ENCODE data around the gene WWOX. TPM values are rescaled to one million over a fixed set of nuclear protein-coding genes. Genes with fewer than 3 reads are reported as not detected.
A peak's percentile ranks its signal among the peaks of the same experiment; 100 is the strongest.

WWOX gene
- total RNA-seq, 1 experiment from 2014 or later, result 15.6 TPM

- Histone ChIP-seq H2BK20ac (ENCODE audit: low read depth, low read length, poor library complexity, severe bottlenecking) (no peak overlapping the region), H3K9ac (ENCODE audit: extremely low read depth, insufficient read length, low read length) (no peak overlapping the region), H3K23ac (ENCODE audit: insufficient read length, low read depth, low read length) (no peak overlapping the region), H4K20me1 (ENCODE audit: control insufficient read depth, insufficient read depth, insufficient read length) (no peaks in the 10 kb centered on the region), H2AK5ac (ENCODE audit: insufficient read length, low read length) (no peak overlapping the region), H2BK5ac (ENCODE audit: insufficient read length, low read length) (no peak overlapping the region), H3K9me3 (ENCODE audit: control insufficient read depth, low read depth, low read length) (no peaks in the 10 kb centered on the region), H4K91ac (ENCODE audit: insufficient read length, low read depth, low read length) (no peak overlapping the region), H2BK15ac (ENCODE audit: low read depth, low read length) (no peak overlapping the region), H2BK12ac (ENCODE audit: insufficient read length, low read depth, low read length) (no peak overlapping the region), H3T11ph (ENCODE audit: low read length) (no peak overlapping the region), H3K14ac (ENCODE audit: insufficient read depth, low read length) (no peak overlapping the region), H4K8ac (replicated peaks; ENCODE audit: insufficient read length, low read depth, low read length) (no peak overlapping the region), H3K4ac (ENCODE audit: low read depth, low read length) (no peak overlapping the region), H3K27me3 (ENCODE audit: insufficient read depth, low read length) (no peaks in the 10 kb centered on the region), H3K18ac (ENCODE audit: insufficient read length, low read depth, low read length) (no peak overlapping the region), H2AFZ (ENCODE audit: low read length) (no peak overlapping the region), H3K27ac (ENCODE audit: insufficient read length, low read depth, low read length) (no peak overlapping the region), H3K4me1 (ENCODE audit: insufficient read depth, low read length) (no peaks in the 10 kb centered on the region), H3K79me1 (ENCODE audit: insufficient read depth, low read depth, low read length, poor library complexity, severe bottlenecking) (no peaks in the 10 kb centered on the region), H3K23me2 (ENCODE audit: insufficient read length, low read depth, low read length, poor library complexity, severe bottlenecking) (no peaks in the 10 kb centered on the region), H4K5ac (ENCODE audit: insufficient read length, low read depth, low read length) (no peak overlapping the region), H2BK120ac (ENCODE audit: low read depth, low read length, poor library complexity, severe bottlenecking) (no peak overlapping the region), H3K4me2 (ENCODE audit: insufficient read depth, insufficient read length, low read length) (no peak overlapping the region), H3K56ac (ENCODE audit: insufficient read length, low read depth, low read length) (no peak overlapping the region), H3K79me2 (ENCODE audit: insufficient read depth, low read length) (no peaks in the 10 kb centered on the region)
- Mint-ChIP-seq H3K4me1 (peaks cover 26 to 52% of the 10 kb centered on the region in 2 experiments), H3K27ac (peak overlapping the region in 1 of 3 experiments; percentile 88; a peak in 1 of 7 replicates), H3K9me3 (no peaks in the 10 kb centered on the region; a peak in 1 of 5 replicates), H3K27me3 (ENCODE audit: low read depth) (no peaks in the 10 kb centered on the region), H3K36me3 (ENCODE audit: insufficient read depth in 1 of 3, low read depth in 3 of 3) (no peaks in the 10 kb centered on the region), H3K4me3 (no peak overlapping the region; a peak in 1 of 5 replicates)
- no peak for DNase-seq
- no CpG with 5 or more reads among the region's 7 CpGs for WGBS (ENCODE audit: extremely low coverage, insufficient read length, low lambda C conversion rate)
- no peak for TF ChIP-seq CTCF (conservative IDR thresholded peaks at IDR 0.05)
These were observed 190.4 kb downstream of the WWOX start for GRCh38 chr16:78289844-78290277.
